Measurements from ENCODE around the gene LRPAP1. TPM values are rescaled to one million over a fixed set of nuclear protein-coding genes. Genes with fewer than 3 reads are reported as not detected.

Gene LRPAP1
- total and polyA plus RNA-seq, 10 of the 15 experiments (the other 5 are each of a cell fraction or from before 2014, with no cell fraction given) = 1.0 to 100 (median 51.1) TPM

- TF ChIP-seq REST (IDR thresholded peaks at IDR 0.05; ENCODE audit: low read depth, low read length) = no peak
- no peak for TF ChIP-seq GATAD2B (conservative IDR thresholded peaks at IDR 0.05; ENCODE audit: low read depth)
- TF ChIP-seq ZNF384 (IDR thresholded peaks at IDR 0.05; ENCODE audit: borderline replicate concordance, low read depth, low read length) = no peak
- TF ChIP-seq IRF3 (IDR thresholded peaks at IDR 0.05) = no peak
- no peak for TF ChIP-seq ATF2 (IDR thresholded peaks at IDR 0.05; ENCODE audit: low read length)
- no peak for TF ChIP-seq SPI1 (IDR thresholded peaks at IDR 0.05; ENCODE audit: borderline replicate concordance, insufficient read depth, low read depth, low read length)
- TF ChIP-seq NFXL1 (IDR thresholded peaks at IDR 0.05; ENCODE audit: borderline replicate concordance) = no peak
- no peak for TF ChIP-seq E2F4 (IDR thresholded peaks at IDR 0.05; ENCODE audit: low read depth, low read length)
These were observed 9.9 kb downstream of the LRPAP1 start (continued) for GRCh38 chr4:3522326-3522640.

All from GM12878 (cell line).